Measurements from ENCODE around the gene CTIF. TPM values are rescaled to one million over a fixed set of nuclear protein-coding genes. Genes with fewer than 3 reads are reported as not detected.

The CTIF gene
- total RNA-seq, 1 experiment from 2014 or later: 19.8 TPM

DNA sequence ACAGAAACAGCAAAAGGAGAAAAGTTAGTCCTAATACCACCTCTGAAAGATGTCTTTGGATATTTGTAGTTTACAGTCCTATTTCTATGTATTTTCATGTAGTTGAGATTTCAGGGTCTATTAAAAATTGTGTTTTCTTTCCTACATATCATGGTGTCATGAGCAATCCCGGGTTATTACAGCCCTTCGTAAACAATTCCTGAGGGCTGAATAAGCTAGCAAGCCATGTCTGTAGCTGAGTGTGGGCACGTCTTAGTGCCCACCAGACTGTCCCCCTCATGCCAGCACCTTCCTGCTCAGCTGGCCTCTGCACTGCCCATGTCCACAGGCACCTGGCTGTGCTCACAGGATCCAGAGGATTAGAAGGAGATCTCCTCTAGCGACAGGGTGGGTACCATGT lies 60.6 kb downstream of the CTIF start:
- no peak for DNase-seq (ENCODE audit: low read depth)

DNA sequence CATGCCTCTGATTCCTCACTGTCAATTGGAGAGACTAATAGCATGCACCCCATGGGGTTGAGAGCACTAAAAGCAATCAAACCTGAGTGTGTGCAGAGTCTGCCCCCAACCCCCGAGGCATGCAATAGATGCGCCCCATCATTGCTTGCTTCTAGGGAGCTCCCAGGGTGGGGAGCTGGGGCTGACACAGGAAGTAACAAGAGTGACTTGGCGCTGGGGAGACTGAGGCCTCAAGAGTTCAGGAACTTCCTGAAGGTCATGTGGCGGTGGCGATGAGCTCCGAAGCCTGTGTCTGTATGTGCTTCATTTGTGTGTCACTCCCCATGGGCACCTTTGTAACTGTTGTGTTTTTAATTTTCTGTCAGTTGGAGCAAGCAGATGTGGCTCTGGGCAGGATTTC lies 61.2 kb downstream of the CTIF start:
- no peak for DNase-seq (ENCODE audit: low read depth)

- DNase-seq (ENCODE audit: low read depth): no peak
Observed at GRCh38 chr18:48600456-48601090, 61.7 kb downstream of the CTIF start.

DNA sequence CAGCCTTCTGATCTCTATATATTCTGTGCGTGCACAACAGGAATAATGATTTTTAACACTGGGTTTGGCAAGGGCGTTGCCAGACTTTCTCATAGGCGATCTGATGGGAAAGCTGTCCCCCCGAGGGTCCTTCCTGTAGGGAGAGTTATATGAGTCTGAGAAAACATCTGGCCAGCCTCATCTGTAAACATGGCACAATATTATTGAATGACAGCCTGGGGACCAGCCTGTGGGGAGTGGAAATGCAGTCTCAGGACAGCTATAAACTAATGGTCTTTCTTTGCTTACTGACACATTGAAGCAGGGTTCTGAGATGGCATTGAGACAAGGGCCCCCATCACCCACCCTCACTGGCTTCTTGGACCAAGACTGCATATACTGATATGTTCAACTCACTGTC lies 62.5 kb downstream of the CTIF start:
- DNase-seq (ENCODE audit: low read depth): no peak

- no peak for DNase-seq (ENCODE audit: low read depth)
Observed at GRCh38 chr18:48602759-48603390, 64.0 kb downstream of the CTIF start.

GRCh38 chr18:48605408-48605845 lies 66.6 kb downstream of the CTIF start:
- peak; percentile 54 for DNase-seq (ENCODE audit: low read depth)

DNA sequence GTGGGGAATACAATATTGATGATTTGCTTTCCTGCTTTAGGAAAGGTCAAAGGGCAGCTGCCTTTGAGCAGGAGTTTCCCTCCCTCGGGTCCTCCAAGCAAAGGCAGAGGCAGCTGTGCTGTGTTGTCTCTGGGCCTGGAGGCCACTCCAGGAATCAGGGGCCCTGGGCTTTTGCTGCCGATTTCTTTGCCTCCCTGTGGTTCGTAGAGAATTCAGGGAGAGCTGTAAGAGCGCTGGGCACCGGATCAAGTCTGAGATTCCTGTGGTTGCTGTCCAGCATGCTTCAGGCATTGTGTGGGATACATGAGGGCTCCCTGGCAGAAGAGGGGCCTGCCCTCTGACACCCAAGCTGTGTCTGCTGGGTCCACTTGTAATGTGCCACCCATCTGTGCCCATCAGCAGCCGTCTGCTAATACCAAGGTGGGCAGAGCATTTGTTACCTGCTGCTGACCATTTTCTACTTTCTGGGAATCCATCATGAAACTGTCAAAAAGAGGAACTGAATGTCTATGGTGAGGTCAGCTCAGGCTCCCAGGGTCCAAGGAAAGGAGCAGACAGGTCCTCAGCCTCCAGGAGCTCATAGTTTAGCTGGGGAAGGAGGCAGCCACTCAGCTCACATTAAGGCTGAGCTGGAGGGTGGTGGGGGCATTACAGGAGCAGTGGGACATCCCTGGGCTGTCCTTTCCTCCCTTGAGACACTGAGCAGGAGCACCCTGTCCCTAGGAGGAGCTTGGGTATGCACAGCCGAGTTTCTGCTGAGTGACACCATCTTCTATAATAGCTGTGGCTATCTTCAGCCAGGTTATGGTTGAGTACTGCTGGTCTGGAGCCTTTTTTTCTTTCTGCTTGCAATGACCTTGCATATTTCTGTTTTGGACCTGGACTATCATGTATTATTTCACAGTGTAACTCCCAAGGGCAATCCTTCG lies 68.5 kb downstream of the CTIF start:
- peak; percentile 76 for DNase-seq (ENCODE audit: low read depth)

GRCh38 chr18:48608581-48608980 lies 69.8 kb downstream of the CTIF start:
- no peak for DNase-seq (ENCODE audit: low read depth)

- no peak for DNase-seq (ENCODE audit: low read depth)
Observed at GRCh38 chr18:48609114-48609513, 70.3 kb downstream of the CTIF start.

- DNase-seq (ENCODE audit: low read depth): no peak
Observed at GRCh38 chr18:48609820-48610815, 71.3 kb downstream of the CTIF start.

DNA sequence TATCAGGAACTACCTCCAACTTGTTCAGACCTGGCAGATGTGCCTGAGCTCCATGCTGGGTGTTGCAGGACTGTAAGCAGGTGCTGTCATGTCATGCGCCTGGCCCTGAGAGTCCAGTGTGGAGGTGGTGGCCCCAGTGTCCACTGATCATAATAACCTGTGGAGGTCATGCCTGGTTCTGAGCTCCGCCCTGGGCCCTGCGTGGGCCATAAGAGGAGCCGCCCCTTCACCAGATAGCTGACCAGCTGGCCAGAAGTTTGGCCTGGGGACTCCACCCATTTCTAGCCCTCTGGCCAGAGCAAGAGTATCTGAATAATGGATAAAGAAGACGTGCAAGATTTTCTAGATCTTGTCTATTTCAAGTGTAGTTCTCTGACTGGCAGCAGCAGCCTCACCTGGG lies 72.4 kb downstream of the CTIF start:
- no peak for DNase-seq (ENCODE audit: low read depth)

- no peak for DNase-seq (ENCODE audit: low read depth)
Observed at GRCh38 chr18:48611785-48612480, 73.1 kb downstream of the CTIF start.

DNA sequence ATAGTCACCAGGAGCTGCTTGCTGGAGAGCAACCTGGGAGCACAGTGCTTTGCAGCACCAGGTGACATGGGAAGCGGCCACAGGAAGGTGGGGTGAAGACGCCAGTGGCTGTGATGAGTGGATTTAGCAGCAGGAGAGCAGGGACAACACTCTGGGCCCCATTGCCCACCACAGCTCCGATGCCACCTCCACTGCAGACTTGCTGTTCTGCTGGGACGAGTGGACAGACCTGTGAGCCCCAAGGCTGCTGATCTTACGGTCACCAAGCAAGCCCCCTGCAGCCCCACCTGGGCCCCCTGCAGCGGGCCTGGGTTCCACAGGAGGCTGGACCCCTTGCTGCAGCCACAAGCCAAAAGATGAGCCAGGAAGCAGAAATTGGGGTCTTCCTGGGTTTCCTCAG lies 73.7 kb downstream of the CTIF start:
- no peak for DNase-seq (ENCODE audit: low read depth)

- no peak for DNase-seq (ENCODE audit: low read depth)
Observed at GRCh38 chr18:48612917-48613316, 74.1 kb downstream of the CTIF start.

- DNase-seq (ENCODE audit: low read depth): no peak
Observed at GRCh38 chr18:48613589-48614404, 75.0 kb downstream of the CTIF start.

DNA sequence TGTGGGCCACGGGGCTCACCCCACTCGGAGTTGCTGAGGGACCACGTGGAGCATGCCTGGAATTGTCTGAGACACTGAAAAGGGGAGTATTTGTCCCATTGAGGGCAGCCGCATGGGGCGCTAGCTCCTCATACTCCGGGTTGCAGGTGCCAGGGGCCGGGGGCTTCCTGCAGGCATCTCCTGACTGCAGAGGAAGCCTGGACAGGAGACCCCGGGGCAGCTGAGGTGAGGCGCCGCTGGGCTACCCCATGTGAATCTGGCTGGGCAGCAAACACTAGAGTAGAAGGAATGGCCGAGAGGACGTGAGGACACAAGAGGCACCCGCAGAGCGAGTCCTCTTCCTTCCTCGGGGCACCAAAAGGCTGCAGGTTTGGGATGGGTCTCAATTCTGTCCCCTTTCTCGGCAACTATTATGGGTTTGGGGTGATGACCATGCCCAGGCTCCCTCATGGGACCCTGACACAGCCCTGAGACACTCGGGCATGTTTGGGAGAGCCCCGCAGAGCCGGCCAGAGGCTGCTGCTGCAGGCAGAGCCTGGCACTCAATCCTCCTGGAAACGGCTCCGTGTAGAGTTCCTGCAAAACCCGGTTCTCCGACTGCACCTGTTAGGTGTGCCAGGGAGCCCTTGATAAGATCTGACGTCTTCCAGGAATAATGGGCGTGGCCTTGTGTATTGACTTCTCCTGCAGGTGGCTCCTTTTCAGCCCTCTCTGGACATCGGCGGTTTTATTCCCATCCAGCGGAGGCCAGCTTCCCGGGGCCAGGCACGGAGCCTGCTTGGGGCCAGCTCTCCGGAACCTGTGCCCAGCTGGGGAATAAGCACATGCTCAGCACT lies 77.0 kb downstream of the CTIF start:
- DNase-seq (ENCODE audit: low read depth): no peak

DNA sequence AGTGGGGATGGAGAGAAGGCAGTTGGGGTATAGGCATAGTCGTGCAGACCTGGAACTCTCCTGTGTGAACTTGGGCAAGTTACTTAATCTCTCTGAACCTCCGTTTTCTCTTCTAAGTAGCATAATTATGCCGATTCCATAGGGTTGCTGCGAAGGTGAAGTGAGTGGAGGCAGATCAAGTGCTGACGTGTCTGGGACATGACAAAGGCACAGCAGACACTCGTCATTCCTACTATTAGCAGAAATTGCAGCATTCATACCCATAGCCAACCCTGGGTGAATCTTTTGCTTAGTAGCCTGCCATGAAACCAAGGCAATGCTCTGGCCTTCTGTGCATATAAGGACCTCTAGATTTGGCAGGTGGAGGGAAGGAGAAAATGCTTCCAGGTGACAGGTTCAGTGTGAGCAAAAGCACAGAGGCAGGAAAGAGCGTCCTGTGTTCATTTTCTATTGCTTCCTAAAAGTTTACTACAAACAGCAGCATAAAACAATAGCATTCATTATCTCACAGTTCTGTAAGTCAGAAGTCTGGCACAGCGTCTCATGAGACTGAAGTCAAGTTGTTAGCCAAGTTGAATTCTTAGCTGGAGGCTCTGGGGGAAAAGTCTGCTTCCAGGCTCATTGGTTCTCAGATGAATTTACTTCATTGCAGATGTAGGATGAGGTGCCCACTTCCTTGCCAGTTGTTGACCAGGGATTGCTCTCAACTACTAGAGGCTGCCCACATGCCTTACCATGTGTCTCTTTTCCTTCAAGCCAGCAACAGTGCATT lies 77.8 kb downstream of the CTIF start:
- DNase-seq (ENCODE audit: low read depth): no peak
